GM12878 (cell line): Measurements from ENCODE around the gene IP6K3. TPM values are rescaled to one million over a fixed set of nuclear protein-coding genes. Genes with fewer than 3 reads are reported as not detected.

Source experiments
- ATAC-seq: fragments of 200-7000 bp; cut with Tn5 transposase; 3 replicates; pipeline ENCODE4 v1.9.1; 2020; ENCODE audit warnings: mild to moderate bottlenecking, moderate library complexity
- BruUV-seq: library from RNA; stranded (reverse); fragments of 400-500 nt; replicated peaks from 2 replicates; lab custom pipeline; 2021; lab: Mats Ljungman, UMichigan
- CTCF ChIA-PET: fragments of 300-600 bp; sonication (Branson Sonifier 250); formaldehyde crosslinking; extraction: SDS; loops from one replicate; lab custom pipeline; 2021; ENCODE audit warnings: inconsistent platforms; lab: Yijun Ruan, JAX
- POLR2A ChIA-PET: fragments of 350-600 bp; formaldehyde crosslinking; extraction: SDS; loops from one replicate; lab custom pipeline; 2021; ENCODE audit warnings: inconsistent platforms; lab: Charles Lee
- RAD21 ChIA-PET: fragments of 300-600 bp; sonication (Branson Sonifier 250); formaldehyde crosslinking; loops from one replicate; lab custom pipeline; 2023; ENCODE audit warnings: antibody characterized with exemption; ENCODE audit not compliant: unreplicated experiment; lab: Charles Lee
- SMC1A ChIA-PET: fragments of 300-600 bp; sonication (Branson Sonifier 250); formaldehyde crosslinking; loops from one replicate; lab custom pipeline; 2023; ENCODE audit not compliant: unreplicated experiment, uncharacterized antibody; lab: Charles Lee
- DNase-seq: peaks from one replicate; pipeline ENCODE4 v3.0.0-alpha.2; 2011; ENCODE audit warnings: low read depth, low spot score
- FAIRE-seq: peaks from 3 replicates; lab custom pipeline; 2011; peaks lifted over from hg19 to GRCh38; lab: Jason Lieb, UNC
- H2AFZ ChIP-seq: 2 replicates; pipeline ENCODE4 v1.6.0; 2011; ENCODE audit warnings: low read depth, low read length, control low read depth; ENCODE audit not compliant: control insufficient read depth
- H3K27ac ChIP-seq: 2 replicates; pipeline ENCODE4 v1.5.1; 2011; ENCODE audit warnings: control low read depth; ENCODE audit not compliant: control insufficient read depth, insufficient read depth
- H3K27me3 ChIP-seq, 2 experiments: replicated peaks in 1 of 2; 2 replicates each; pipeline versions ENCODE4 v1.6.0 to v1.6.1; 2011; ENCODE audit warnings: low read length in 1 of 2; ENCODE audit not compliant: control insufficient read depth in 2 of 2, insufficient read depth in 2 of 2
- H3K36me3 ChIP-seq, 2 experiments: 2 replicates each; pipeline ENCODE4 v1.5.1; 2011; ENCODE audit warnings: low read length in 1 of 2; ENCODE audit not compliant: control insufficient read depth in 2 of 2, insufficient read depth in 2 of 2
- H3K4me1 ChIP-seq: 2 replicates; pipeline ENCODE4 v1.6.1; 2011; ENCODE audit warnings: mild to moderate bottlenecking, low read length, moderate library complexity, mixed read lengths; ENCODE audit not compliant: control insufficient read depth, insufficient read depth
- H3K4me2 ChIP-seq: 2 replicates; pipeline ENCODE4 v1.6.0; 2011; ENCODE audit warnings: control low read depth; ENCODE audit not compliant: control insufficient read depth, insufficient read depth
- H3K4me3 ChIP-seq: fragments of 200-600 bp; sonication (generic); 2 replicates; pipeline ENCODE4 v1.5.1; 2016
- H3K79me2 ChIP-seq: 2 replicates; pipeline ENCODE4 v1.6.0; 2011; ENCODE audit warnings: low read length; ENCODE audit not compliant: control insufficient read depth, insufficient read depth
- H3K9ac ChIP-seq: 2 replicates; pipeline ENCODE4 v1.8.0; 2011; ENCODE audit warnings: low read length, control low read depth, mixed read lengths; ENCODE audit not compliant: control insufficient read depth, insufficient read depth
- H3K9me3 ChIP-seq: replicated peaks from 3 replicates; pipeline ENCODE4 v1.5.1; 2011; ENCODE audit warnings: mild to moderate bottlenecking, low read length; ENCODE audit not compliant: control insufficient read depth, insufficient read depth
- H4K20me1 ChIP-seq: 2 replicates; pipeline ENCODE4 v1.6.0; 2011; ENCODE audit not compliant: control insufficient read depth, insufficient read depth
- ASH2L ChIP-seq: fragments of 300-600, 200-600 bp; sonication (generic); IDR thresholded peaks from 2 replicates; pipeline ENCODE4 v1.6.1; 2017; ENCODE audit warnings: low read depth, mild to moderate bottlenecking, borderline replicate concordance
- ATF2 ChIP-seq: IDR thresholded peaks from 2 replicates; pipeline ENCODE4 v1.6.1; 2012; ENCODE audit warnings: low read length, inconsistent platforms
- BACH1 ChIP-seq: fragments of 450-650 bp; IDR thresholded peaks from 2 replicates; pipeline ENCODE4 v1.6.1; 2017; ENCODE audit warnings: mild to moderate bottlenecking, borderline replicate concordance
- CBX3 ChIP-seq: fragments of 200-600 bp; sonication (generic); IDR thresholded peaks from 2 replicates; pipeline ENCODE4 v1.6.1; 2016; ENCODE audit warnings: low read depth, borderline replicate concordance
- CHD2 ChIP-seq: IDR thresholded peaks from 2 replicates; pipeline ENCODE4 v1.6.1; 2011; ENCODE audit warnings: low read depth, low read length, improper control_type of control experiment, borderline replicate concordance
- HDGF ChIP-seq: fragments of 450-650 bp; IDR thresholded peaks from 2 replicates; pipeline ENCODE4 v1.6.1; 2016; ENCODE audit warnings: antibody characterized with exemption
- LARP7 ChIP-seq: fragments of 450-650 bp; IDR thresholded peaks from 2 replicates; pipeline ENCODE4 v1.6.1; 2017; ENCODE audit warnings: mild to moderate bottlenecking
- MAX ChIP-seq: IDR thresholded peaks from 2 replicates; pipeline ENCODE4 v1.6.1; 2012; ENCODE audit warnings: low read depth, low read length, improper control_type of control experiment
- MEF2A ChIP-seq: IDR thresholded peaks from 2 replicates; pipeline ENCODE4 v1.6.1; 2011; ENCODE audit warnings: low read depth, mild to moderate bottlenecking, low read length, moderate library complexity; ENCODE audit not compliant: insufficient read depth
- MEF2B ChIP-seq: fragments of 450-650 bp; IDR thresholded peaks from 2 replicates; pipeline ENCODE4 v1.6.1; 2018; ENCODE audit warnings: mild to moderate bottlenecking, moderate library complexity; ENCODE audit not compliant: partially characterized antibody, poor library complexity, severe bottlenecking
- MLLT1 ChIP-seq: fragments of 450-650 bp; IDR thresholded peaks from 2 replicates; pipeline ENCODE4 v1.6.1; 2016; ENCODE audit warnings: mild to moderate bottlenecking
- MTA3 ChIP-seq: IDR thresholded peaks from 2 replicates; pipeline ENCODE4 v1.6.1; 2012; ENCODE audit warnings: low read length, inconsistent platforms, borderline replicate concordance
- RB1 ChIP-seq: fragments of 450-650 bp; formaldehyde crosslinking; IDR thresholded peaks from 2 replicates; pipeline ENCODE4 v1.6.1; 2017; ENCODE audit warnings: mild to moderate bottlenecking, borderline replicate concordance
- RBBP5 ChIP-seq: fragments of 200-600 bp; sonication (generic); conservative IDR thresholded peaks from 2 replicates; pipeline ENCODE4 v1.6.1; 2016
- SIN3A ChIP-seq: IDR thresholded peaks from 2 replicates; pipeline ENCODE4 v1.6.1; 2012; ENCODE audit warnings: low read depth, low read length, improper control_type of control experiment
- SREBF1 ChIP-seq: IDR thresholded peaks from 2 replicates; pipeline ENCODE4 v1.6.1; 2012; ENCODE audit warnings: mild to moderate bottlenecking, low read length
- SREBF2 ChIP-seq: IDR thresholded peaks from 2 replicates; pipeline ENCODE4 v1.6.1; 2012; ENCODE audit warnings: mild to moderate bottlenecking, low read length
- ZBED1 ChIP-seq: IDR thresholded peaks from 2 replicates; pipeline ENCODE4 v1.6.1; 2016; ENCODE audit warnings: borderline replicate concordance
- ZBTB4 ChIP-seq: fragments of 450-650 bp; formaldehyde crosslinking; IDR thresholded peaks from 2 replicates; pipeline ENCODE4 v1.4.0; 2022; ENCODE audit warnings: mild to moderate bottlenecking, moderate library complexity
- ZNF384 ChIP-seq: IDR thresholded peaks from 2 replicates; pipeline ENCODE4 v1.6.1; 2012; ENCODE audit warnings: low read depth, mild to moderate bottlenecking, low read length, improper control_type of control experiment, borderline replicate concordance
- WGBS: methylation state at CpG from one replicate; pipeline ENCODE4 v1.1.6; 2016; ENCODE audit warnings: low lambda C conversion rate; ENCODE audit not compliant: insufficient replicate concordance, insufficient coverage; ENCODE audit errors: missing lambda C conversion rate; 5-methylcytosine and 5-hydroxymethylcytosine counted together
- in situ Hi-C: fragments of 300-500 bp; cut with MboI; formaldehyde crosslinking; loops from 9 replicates; pipeline ENCODE4 v1.14.3; 2018; ENCODE audit warnings: mixed read lengths
- intact Hi-C: fragments of 100-400 bp; cut with micrococcal nuclease; formaldehyde crosslinking; loops from one replicate; pipeline ENCODE4 v1.14.2; 2022; ENCODE audit not compliant: unreplicated experiment
- polyA plus RNA-seq, 11 experiments: library from polyadenylated mRNA; depleted of rRNA in 4 of 11; unstranded in 6 of 11; stranded (reverse) in 5 of 11; fragments of >200 nt; fragmentation: Nextera tagmentation in 4 of 11; fragmentation: Illumina TruSeq in 1 of 11; extraction: Ambion mirVana in 4 of 11; extraction: Trizol in 1 of 11; gene quantifications; 1 replicate in 1 of 11; 2 replicates in 10 of 11; pipeline versions ENCODE4 v1.2.1 to v1.2.3, GENCODE V29; 2011 to 2016; ENCODE audit warnings: inconsistent platforms in 2 of 11, missing spikeins in 2 of 11, low read depth in 1 of 11
- total RNA-seq, 4 experiments: library from RNA; depleted of rRNA in 3 of 4; stranded (reverse); fragments of >200 nt in 3 of 4; fragmentation: Illumina TruSeq in 1 of 4; extraction: Trizol in 1 of 4; gene quantifications; 2 replicates each; pipeline versions ENCODE4 v1.2.1 to v1.2.3, GENCODE V29; 2013 to 2021

The IP6K3 gene
- total and polyA plus RNA-seq, 10 of the 15 experiments (the other 5 are each of a cell fraction or from before 2014, with no cell fraction given) = 0.02 to 0.15 (median 0.09) TPM; not detected in 7

- Histone ChIP-seq H3K9ac (no peak overlapping the region), H3K9me3 (no peaks in the 10 kb centered on the region), H3K27ac (no peak overlapping the region), H3K27me3 (no peaks in the 10 kb centered on the region), H3K36me3 (peaks cover 8 to 33% of the 10 kb centered on the region in 2 experiments), H3K4me1 (no peaks in the 10 kb centered on the region), H3K4me2 (no peak overlapping the region), H2AFZ (no peak overlapping the region), H3K4me3 (no peak overlapping the region), H3K79me2 (no peaks in the 10 kb centered on the region), H4K20me1 (no peaks in the 10 kb centered on the region)
- 99% methylated on average over 4 of the region's 4 CpGs for WGBS
- DNase-seq (no peak), ATAC-seq (no peak), FAIRE-seq (no peak)
- in situ Hi-C loops = no loop called here
- ChIA-PET CTCF (no interaction called here), RAD21 (no interaction called here), POLR2A (no interaction called here), SMC1A (no interaction called here)
- TF ChIP-seq CHD2 (no peak), SREBF2 (no peak), ATF2 (no peak), ZBTB4 (CRISPR knock-in tag) (no peak), BACH1 (no peak), SIN3A (no peak), HDGF (no peak), MTA3 (no peak), ZBED1 (no peak), RBBP5 (no peak), CBX3 (no peak), LARP7 (no peak), MEF2A (no peak), RB1 (no peak), ZNF384 (no peak), MEF2B (no peak), MLLT1 (no peak), MAX (no peak), SREBF1 (no peak), ASH2L (no peak)
- intact Hi-C loops = no loop called here
- no TSS peak for BruUV-seq
Measured at GRCh38 chr6:33776186-33776585, 29.5 kb upstream of the IP6K3 start.
